Pancreas (tissue), 10 donors: ENCODE measurements around the gene OSBPL1A. TPM values are rescaled to one million over a fixed set of nuclear protein-coding genes. Genes with fewer than 3 reads are reported as not detected.
A peak's percentile ranks its signal among the peaks of the same experiment; 100 is the strongest.

Experiments used
- ATAC-seq, 4 donors: fragments of 200-7000 bp; cut with Tn5 transposase; one replicate each; pipeline versions ENCODE4 v1.8.0 to v1.9.1; 2020; ENCODE audit warnings: mild to moderate bottlenecking in 4 of 4, moderate library complexity in 4 of 4
- DNase-seq, 6 donors: peaks; one replicate each; pipeline ENCODE4 v3.0.0-alpha.2; 2020
- FAIRE-seq: peaks from 2 replicates; lab custom pipeline; 2012; peaks lifted over from hg19 to GRCh38; lab: Jason Lieb, UNC
- H3K27ac ChIP-seq, 4 donors: fragments of 200-600 bp; sonication (generic); 1 replicate in 3 of 4; 2 replicates in 1 of 4; pipeline versions ENCODE4 v1.5.0 to v1.8.0; 2020
- H3K27me3 ChIP-seq, 4 donors: fragments of 200-600 bp; one replicate each; pipeline ENCODE4 v1.8.0; 2021
- H3K36me3 ChIP-seq, 3 donors: fragments of 200-600 bp; sonication (generic) in 1 of 3; one replicate each; pipeline versions ENCODE4 v1.5.0 to v1.8.0; 2020 to 2021
- H3K4me1 ChIP-seq, 3 donors: fragments of 200-600 bp; one replicate each; pipeline ENCODE4 v1.8.0; 2021
- H3K4me3 ChIP-seq, 4 donors: fragments of 200-600 bp; sonication (generic) in 2 of 4; one replicate each; pipeline versions ENCODE4 v1.5.0 to v1.8.0; 2020 to 2021
- H3K9me3 ChIP-seq, 4 donors: fragments of 200-600 bp; one replicate each; pipeline ENCODE4 v1.8.0; 2021
- CTCF ChIP-seq, 4 donors: fragments of 200-600 bp; sonication (generic) in 3 of 4; IDR thresholded peaks; one replicate each; pipeline versions ENCODE4 v1.5.0 to v1.8.0; 2021; ENCODE audit warnings: antibody characterized with exemption in 4 of 4
- whole genome bisulfite sequencing, 2 donors: extraction: QIAGEN DNeasy Blood & Tissue Kit; methylation state at CpG; one replicate each; pipeline ENCODE4 v1.1.7; 2013; 5-methylcytosine and 5-hydroxymethylcytosine counted together
- intact Hi-C, 3 donors: fragments of 100-400 bp; cut with DNase I; formaldehyde crosslinking; loops; one replicate each; pipeline versions ENCODE4 v1.11.1 to v1.14.2; 2022
- polyA plus RNA-seq, 2 donors: library from polyadenylated mRNA; stranded (reverse); fragments of 200-250 nt; gene quantifications; one replicate each; pipeline ENCODE4 v1.2.3, GENCODE V29; 2013
- total RNA-seq, 6 donors: library from RNA; stranded (reverse); fragmentation: NEBNext Ultra II Directional in 4 of 6; extraction: Animal tissue kit (Norgen Biotek cat#: 25700) in 4 of 6; gene quantifications; one replicate each; pipeline versions ENCODE4 v1.2.1 to v1.2.4, GENCODE V29; 2021 to 2023
- donor health status: healthy with polysubstance abuse.
- donor health status: DM: no; HTN: no; CAD: no; lungs with moderate emphysema.
- donor health status: DM: no; HTN: no; CAD: no.
- donor health status: control.
- donor health status: control.
- donor health status: Bipolar disorder and iron deficiency.
- donor health status: DM: yes; HTN: yes; CAD: no.
- donor health status: DM: no; HTN: no; CAD: no.
- donor health status: DM: no; HTN: no; CAD: no.
- donor health status: DM: yes; HTN: yes; CAD: no.

Gene OSBPL1A
- total and polyA plus RNA-seq, 8 donors: 5.8 to 17.9 (median 10.8) TPM

- no peak for TF ChIP-seq CTCF (IDR thresholded peaks at IDR 0.05)
- no peak for DNase-seq
- Histone ChIP-seq H3K4me3 (no peak overlapping the region), H3K9me3 (no peaks in the 10 kb centered on the region), H3K36me3 (no peaks in the 10 kb centered on the region), H3K4me1 (no peaks in the 10 kb centered on the region), H3K27ac (no peak overlapping the region), H3K27me3 (no peaks in the 10 kb centered on the region)
- no peak for FAIRE-seq
- intact Hi-C loops: no loop called here
- 69 to 70% methylated on average over 5 of the region's 5 CpGs for WGBS, 2 donors
- ATAC-seq: no peak
Observed at GRCh38 chr18:24188120-24188519, 209.5 kb downstream of the OSBPL1A start.

DNA sequence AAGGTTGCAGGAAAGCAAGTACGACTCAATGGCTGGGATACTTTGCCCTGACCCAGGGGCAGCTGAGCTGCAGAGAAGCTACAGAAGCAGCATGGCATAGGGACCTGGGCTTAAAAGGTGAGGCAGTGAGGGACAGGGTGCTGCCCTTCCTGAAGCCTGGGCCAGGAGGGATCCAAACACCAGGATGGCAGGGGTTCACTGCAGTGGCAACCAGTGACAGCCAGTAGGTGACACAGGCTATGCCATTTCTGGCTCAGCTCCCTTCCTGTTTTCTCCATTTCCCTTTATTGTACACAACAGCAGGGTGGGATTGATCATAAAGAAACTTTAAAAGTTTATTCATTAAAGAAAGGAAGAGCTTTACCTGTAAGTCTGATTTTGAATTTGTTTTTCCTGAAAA is 209.9 kb downstream of the OSBPL1A start:
- no peak overlapping the region for H3K4me3 ChIP-seq
- no peak overlapping the region for H3K27ac ChIP-seq
- intact Hi-C loops: no loop called here
- no peak for FAIRE-seq
- no peaks in the 10 kb centered on the region for H3K27me3 ChIP-seq
- TF ChIP-seq CTCF (IDR thresholded peaks at IDR 0.05): no peak
- no peak for DNase-seq
- H3K4me1 ChIP-seq: no peaks in the 10 kb centered on the region
- no peaks in the 10 kb centered on the region for H3K36me3 ChIP-seq
- WGBS, 2 donors: 84 to 85% methylated on average over 1 of the region's 1 CpG
- no peaks in the 10 kb centered on the region for H3K9me3 ChIP-seq
- ATAC-seq: peak in 1 of 4 donors; percentile 44

DNA sequence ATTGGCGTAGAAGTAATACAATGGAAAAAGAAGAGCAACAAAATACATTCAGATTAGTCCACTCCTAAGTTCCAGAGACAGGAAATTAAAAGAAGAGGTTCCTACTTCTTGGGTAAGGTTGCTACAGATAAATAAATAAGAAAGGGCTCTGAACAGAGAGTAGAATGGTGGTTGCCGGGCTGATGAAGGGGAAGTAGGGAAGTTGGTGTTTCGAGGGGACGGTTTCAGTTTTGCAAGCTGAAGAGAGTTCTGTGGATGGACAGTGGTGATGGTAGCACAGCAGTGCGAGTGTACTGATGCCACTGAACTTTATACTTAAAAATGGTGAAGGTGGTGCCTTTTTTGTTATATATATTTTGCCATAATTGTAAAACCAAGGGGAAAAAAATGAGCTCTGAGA is 210.6 kb downstream of the OSBPL1A start:
- no peaks in the 10 kb centered on the region for H3K9me3 ChIP-seq
- FAIRE-seq (no peak), ATAC-seq (no peak), DNase-seq (no peak)
- H3K36me3 ChIP-seq: no peaks in the 10 kb centered on the region
- H3K4me1 ChIP-seq: no peaks in the 10 kb centered on the region
- intact Hi-C loops: no loop called here
- WGBS, 2 donors: 90 to 94% methylated on average over 5 of the region's 5 CpGs
- no peak overlapping the region for H3K27ac ChIP-seq
- H3K27me3 ChIP-seq: no peaks in the 10 kb centered on the region
- TF ChIP-seq CTCF (IDR thresholded peaks at IDR 0.05): no peak
- no peak overlapping the region for H3K4me3 ChIP-seq

GRCh38 chr18:24185805-24186204 is 211.8 kb downstream of the OSBPL1A start:
- Histone ChIP-seq H3K36me3 (no peaks in the 10 kb centered on the region), H3K27ac (no peak overlapping the region), H3K27me3 (no peaks in the 10 kb centered on the region), H3K4me1 (no peaks in the 10 kb centered on the region), H3K4me3 (no peak overlapping the region), H3K9me3 (no peaks in the 10 kb centered on the region)
- no peak for TF ChIP-seq CTCF (IDR thresholded peaks at IDR 0.05)
- DNase-seq: no peak
- no peak for FAIRE-seq
- ATAC-seq: no peak
- intact Hi-C loops: no loop called here
- 93 to 98% methylated on average over 7 of the region's 7 CpGs for WGBS, 2 donors

GRCh38 chr18:24181806-24182205 is 215.8 kb downstream of the OSBPL1A start:
- WGBS, 2 donors: 60 to 65% methylated on average over 2 of the region's 2 CpGs
- Histone ChIP-seq H3K27me3 (no peaks in the 10 kb centered on the region), H3K4me3 (no peak overlapping the region), H3K9me3 (no peaks in the 10 kb centered on the region), H3K4me1 (no peaks in the 10 kb centered on the region), H3K36me3 (no peaks in the 10 kb centered on the region), H3K27ac (no peak overlapping the region)
- intact Hi-C loops: no loop called here
- no peak for ATAC-seq
- no peak for FAIRE-seq
- no peak for TF ChIP-seq CTCF (IDR thresholded peaks at IDR 0.05)
- no peak for DNase-seq
